Fibroblast of skin of left quadriceps (primary cell): ENCODE data around the gene PLAAT4.
"Not testable (repeated sequence)": the region's sequence is repeated elsewhere in the genome, so short reads cannot be mapped to it uniquely, and the experiment has no call there.

ENCODE experiments used
- DNase-seq, 2 experiments: peaks; one replicate each; pipeline ENCODE4 v3.0.0-alpha.2; 2013; ENCODE audit warnings: low read depth in 2 of 2

Gene PLAAT4

GRCh38 chr11:63510360-63511047 lies 26.1 kb upstream of the PLAAT4 start:
- DNase-seq: no peak

- DNase-seq: no peak
These were observed 25.4 kb upstream of the PLAAT4 start for GRCh38 chr11:63511048-63511748.

GRCh38 chr11:63512816-63513215 lies 23.8 kb upstream of the PLAAT4 start:
- DNase-seq: no peak

GRCh38 chr11:63516109-63516508 lies 20.5 kb upstream of the PLAAT4 start:
- DNase-seq: no peak

- DNase-seq: no peak
These were observed 19.5 kb upstream of the PLAAT4 start for GRCh38 chr11:63517156-63517555.

GRCh38 chr11:63518548-63518947 lies 18.1 kb upstream of the PLAAT4 start:
- DNase-seq: no peak

GRCh38 chr11:63520606-63521170 lies 15.9 kb upstream of the PLAAT4 start:
- no peak for DNase-seq

GRCh38 chr11:63521896-63522295 lies 14.7 kb upstream of the PLAAT4 start:
- no peak for DNase-seq

- DNase-seq: no peak
These were observed 13.5 kb upstream of the PLAAT4 start for GRCh38 chr11:63523151-63523550.

GRCh38 chr11:63527667-63528066 lies 8.9 kb upstream of the PLAAT4 start:
- no peak for DNase-seq

GRCh38 chr11:63528156-63528555 lies 8.5 kb upstream of the PLAAT4 start:
- DNase-seq: not testable (repeated sequence)

GRCh38 chr11:63528729-63529278 lies 7.8 kb upstream of the PLAAT4 start:
- DNase-seq: not testable (repeated sequence)

GRCh38 chr11:63529373-63529772 lies 7.2 kb upstream of the PLAAT4 start:
- DNase-seq: not testable (repeated sequence)

GRCh38 chr11:63530021-63530420 lies 6.6 kb upstream of the PLAAT4 start:
- no peak for DNase-seq

GRCh38 chr11:63531074-63531792 lies 5.4 kb upstream of the PLAAT4 start:
- DNase-seq: peak; percentile 45

- no peak for DNase-seq
These were observed 4.5 kb upstream of the PLAAT4 start for GRCh38 chr11:63532117-63532516.

- no peak for DNase-seq
These were observed 3.7 kb upstream of the PLAAT4 start for GRCh38 chr11:63532799-63533475.

- DNase-seq: no peak
These were observed 2.5 kb upstream of the PLAAT4 start for GRCh38 chr11:63534076-63534475.

- no peak for DNase-seq
These were observed 1.6 kb upstream of the PLAAT4 start for GRCh38 chr11:63534895-63535461.

- no peak for DNase-seq
These were observed 874 bp upstream of the PLAAT4 start for GRCh38 chr11:63535734-63536133.
